ENCODE results near the gene PRXL2B. TPM values are rescaled to one million over a fixed set of nuclear protein-coding genes. Genes with fewer than 3 reads are reported as not detected.

Gene PRXL2B
- total and polyA plus RNA-seq, 2 experiments from 2014 or later = 25.5 to 44.0 TPM

DNA sequence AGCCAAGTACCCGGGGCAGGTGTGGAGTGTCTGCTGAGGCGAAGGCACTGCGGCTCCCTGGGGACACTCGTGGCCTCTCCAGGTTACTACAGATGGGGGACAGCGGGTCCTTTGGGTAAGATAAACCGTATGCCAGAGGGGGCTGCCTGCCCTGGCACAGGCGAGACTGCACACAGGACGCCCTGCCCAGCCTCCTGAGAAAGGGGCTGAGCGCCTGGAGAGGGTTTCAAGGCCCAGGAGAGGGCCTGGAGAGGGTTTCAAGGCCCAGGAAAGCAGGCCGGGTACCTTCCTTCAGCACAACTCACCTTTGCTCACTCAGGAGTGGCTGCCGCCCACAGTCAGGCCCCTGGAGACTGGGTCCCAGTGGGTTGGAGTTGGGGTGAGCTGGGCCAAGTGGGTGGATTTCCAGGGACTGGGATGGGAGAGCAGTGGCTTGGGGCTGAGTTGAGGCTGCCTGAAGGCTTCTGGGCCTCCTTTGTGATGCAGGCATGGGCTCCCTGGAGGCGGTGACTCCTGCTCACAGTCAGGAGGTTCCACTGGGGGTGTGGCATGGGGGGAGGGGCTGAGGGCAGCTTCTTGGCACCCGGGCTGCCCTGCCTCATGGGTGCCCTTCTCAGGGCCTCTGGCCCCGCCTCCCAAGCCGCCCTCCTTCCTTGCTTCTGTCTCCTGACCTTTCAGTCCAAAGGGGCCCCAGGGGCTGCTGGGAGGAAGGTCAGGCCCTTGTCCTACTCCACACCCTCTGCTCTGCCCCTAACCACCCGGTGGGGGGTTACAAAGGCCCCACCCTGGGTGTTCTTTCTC is 46.2 kb downstream of the PRXL2B start, which contains the start of gene MMEL1:
Gene MMEL1 (minus strand): TSS at position 456 of the 801 bp plus-strand sequence. CDS start 3,532 bp downstream, outside the sequence.
- no peak within 1 kb of the TSS for H3K4me3 Mint-ChIP-seq
- peak; percentile 55 for DNase-seq (ENCODE audit: low spot score)
- Histone ChIP-seq H3K4me2 (0 out of 2 replicates have a peak within 1 kb of the TSS, but pooled peaks have one; percentile 51), H3K27me3 (ENCODE audit: insufficient read depth) (peaks cover 34% of the 10 kb centered on the region), H4K20me1 (replicated peaks; ENCODE audit: insufficient read depth) (no peaks in the 10 kb centered on the region), H3K9me2 (ENCODE audit: insufficient read depth) (no peaks in the 10 kb centered on the region), H3K4me3 (no peak within 1 kb of the TSS), H2AFZ (peak within 1 kb of the TSS; percentile 84), H3K27ac (ENCODE audit: low read depth) (no peak within 1 kb of the TSS), H3K4me1 (ENCODE audit: insufficient read depth) (peaks cover 11% of the 10 kb centered on the region), H3F3A (replicated peaks; ENCODE audit: low read depth) (peaks cover 10% of the 10 kb centered on the region; the same call in 1 of the 2 replicates), H3K79me2 (replicated peaks; ENCODE audit: insufficient read depth) (no peaks in the 10 kb centered on the region), H3K36me3 (ENCODE audit: insufficient read depth) (no peaks in the 10 kb centered on the region)
- H3K9me3 Mint-ChIP-seq = peaks cover 31% of the 10 kb centered on the region
- ATAC-seq = peak; percentile 52
- H3K4me1 Mint-ChIP-seq = peaks cover 18% of the 10 kb centered on the region
- H3K27me3 Mint-ChIP-seq (ENCODE audit: insufficient read depth, low read depth, poor library complexity) = peaks cover 56% of the 10 kb centered on the region
- H3K36me3 Mint-ChIP-seq (ENCODE audit: low read depth) = peaks cover 17% of the 10 kb centered on the region
- TF ChIP-seq STAT1 (IDR thresholded peaks at IDR 0.05; ENCODE audit: unreplicated experiment) (no peak), EZH2 (IDR thresholded peaks at IDR 0.05; ENCODE audit: low read depth, unreplicated experiment) (no peak)
- H3K27ac Mint-ChIP-seq = no peak within 1 kb of the TSS

DNA sequence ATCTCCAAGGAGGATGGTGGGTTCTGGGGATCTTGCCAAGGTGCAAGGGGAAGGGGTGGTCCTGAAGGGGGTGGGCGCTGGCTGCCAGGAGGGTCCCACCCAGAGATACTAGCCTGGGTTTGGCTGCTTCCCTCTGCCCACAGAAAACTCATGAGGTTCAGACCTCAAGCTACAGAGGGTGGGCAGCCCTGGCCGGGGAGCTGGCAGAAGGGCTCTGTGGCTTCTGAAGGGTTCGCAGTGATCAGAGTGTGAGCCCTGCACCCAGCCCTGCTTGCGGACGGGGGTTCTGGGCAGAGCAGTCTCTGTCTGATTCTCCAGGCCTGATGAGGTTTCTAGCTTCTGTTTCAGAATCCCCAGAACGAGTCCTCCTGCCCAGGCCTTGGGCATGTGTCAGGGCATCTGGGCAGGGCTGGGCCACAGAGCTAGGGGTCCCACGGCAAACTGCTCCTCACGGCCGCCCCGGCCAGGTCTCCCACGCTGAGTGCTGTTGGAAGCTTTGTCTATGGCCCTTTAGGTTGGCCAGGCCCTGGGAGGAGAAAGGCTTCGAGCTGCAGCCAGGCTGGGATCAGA is 46.9 kb downstream of the PRXL2B start:
- DNase-seq (ENCODE audit: low spot score) = no peak
- no peaks in the 10 kb centered on the region for H3K9me2 ChIP-seq (ENCODE audit: insufficient read depth)
- H3K4me1 ChIP-seq (ENCODE audit: insufficient read depth) = peaks cover 11% of the 10 kb centered on the region
- no peak overlapping the region for H3K4me3 ChIP-seq
- H3K27me3 ChIP-seq (ENCODE audit: insufficient read depth) = peaks cover 33% of the 10 kb centered on the region
- H3K27ac ChIP-seq (ENCODE audit: low read depth) = no peak overlapping the region
- no peaks in the 10 kb centered on the region for H3K36me3 ChIP-seq (ENCODE audit: insufficient read depth)
- peaks cover 17% of the 10 kb centered on the region for H3K36me3 Mint-ChIP-seq (ENCODE audit: low read depth)
- peaks cover 55% of the 10 kb centered on the region for H3K27me3 Mint-ChIP-seq (ENCODE audit: insufficient read depth, low read depth, poor library complexity)
- 0 out of 2 replicates have a peak overlapping the region, but pooled peaks have one; percentile 51 for H3K4me2 ChIP-seq
- H2AFZ ChIP-seq = peak overlapping the region; percentile 84; the same call in 1 of the 2 replicates
- no peaks in the 10 kb centered on the region for H4K20me1 ChIP-seq (replicated peaks; ENCODE audit: insufficient read depth)
- no peak for ATAC-seq
- no peaks in the 10 kb centered on the region for H3K79me2 ChIP-seq (replicated peaks; ENCODE audit: insufficient read depth)
- peaks cover 38% of the 10 kb centered on the region for H3K9me3 Mint-ChIP-seq
- no peak overlapping the region for H3K27ac Mint-ChIP-seq
- peaks cover 10% of the 10 kb centered on the region; the same call in 1 of the 2 replicates for H3F3A ChIP-seq (replicated peaks; ENCODE audit: low read depth)
- H3K4me1 Mint-ChIP-seq = peaks cover 18% of the 10 kb centered on the region
- no peak overlapping the region for H3K4me3 Mint-ChIP-seq
- TF ChIP-seq JUNB (IDR thresholded peaks at IDR 0.05; ENCODE audit: unreplicated experiment) (no peak), ZNF462 (CRISPR knock-in tag; IDR thresholded peaks at IDR 0.05) (no peak), POLR2AphosphoS5 (IDR thresholded peaks at IDR 0.05; ENCODE audit: low read depth) (no peak), NANOG (IDR thresholded peaks at IDR 0.05; ENCODE audit: borderline replicate concordance) (no peak), CREB1 (CRISPR knock-in tag; IDR thresholded peaks at IDR 0.05; ENCODE audit: low read depth) (no peak), EZH2phosphoT487 (IDR thresholded peaks at IDR 0.05; ENCODE audit: unreplicated experiment) (no peak), REST (IDR thresholded peaks at IDR 0.05; ENCODE audit: unreplicated experiment) (no peak)
